Astrocyte (in vitro differentiated cells and primary cell): ENCODE results near the gene KCNN3. TPM values are rescaled to one million over a fixed set of nuclear protein-coding genes. Genes with fewer than 3 reads are reported as not detected.

ENCODE experiments used
- DNase-seq: peaks from one replicate; pipeline ENCODE4 v3.0.0-alpha.2; 2010; ENCODE audit warnings: low read depth
- FAIRE-seq: peaks from 2 replicates; lab custom pipeline; 2011; peaks lifted over from hg19 to GRCh38; lab: Jason Lieb, UNC
- H2AFZ ChIP-seq: 2 replicates; pipeline ENCODE4 v1.6.0; 2012; ENCODE audit warnings: low read depth, low read length, inconsistent platforms
- H3K27ac ChIP-seq: 2 replicates; pipeline ENCODE4 v1.5.1; 2011; ENCODE audit warnings: low read depth, low read length, inconsistent platforms
- H3K27me3 ChIP-seq: 2 replicates; pipeline ENCODE4 v1.6.0; 2011; ENCODE audit warnings: low read length, inconsistent platforms; ENCODE audit not compliant: insufficient read depth
- H3K36me3 ChIP-seq: 2 replicates; pipeline ENCODE4 v1.5.1; 2011; ENCODE audit warnings: low read length, inconsistent platforms; ENCODE audit not compliant: insufficient read depth
- H3K4me1 ChIP-seq: 2 replicates; pipeline ENCODE4 v1.5.1; 2011; ENCODE audit warnings: low read length, inconsistent platforms; ENCODE audit not compliant: insufficient read depth
- H3K4me2 ChIP-seq: 2 replicates; pipeline ENCODE4 v1.6.0; 2012; ENCODE audit warnings: low read length, inconsistent platforms
- H3K4me3 ChIP-seq: 2 replicates; pipeline ENCODE4 v1.5.1; 2011; ENCODE audit warnings: low read depth, mild to moderate bottlenecking, low read length, inconsistent platforms; ENCODE audit not compliant: insufficient read depth
- H3K79me2 ChIP-seq: 2 replicates; pipeline ENCODE4 v1.6.0; 2012; ENCODE audit warnings: mild to moderate bottlenecking, low read length, inconsistent platforms; ENCODE audit not compliant: insufficient read depth
- H3K9ac ChIP-seq: 2 replicates; pipeline ENCODE4 v1.6.0; 2012; ENCODE audit warnings: mild to moderate bottlenecking, low read length, inconsistent platforms
- H3K9me3 ChIP-seq: 2 replicates; pipeline ENCODE4 v1.5.1; 2012; ENCODE audit warnings: low read depth, mild to moderate bottlenecking, low read length, inconsistent platforms; ENCODE audit not compliant: insufficient read depth
- H4K20me1 ChIP-seq: 2 replicates; pipeline ENCODE4 v1.6.0; 2012; ENCODE audit warnings: low read length, inconsistent platforms; ENCODE audit not compliant: insufficient read depth
- H3K27ac Mint-ChIP-seq: one replicate; pipeline ENCODE4 v1.8.0; 2021; ENCODE audit warnings: mild to moderate bottlenecking, mixed read lengths; ENCODE audit not compliant: unreplicated experiment
- H3K27me3 Mint-ChIP-seq: one replicate; pipeline ENCODE4 v1.8.0; 2021; ENCODE audit warnings: low read depth, mixed read lengths; ENCODE audit not compliant: unreplicated experiment
- H3K36me3 Mint-ChIP-seq: one replicate; pipeline ENCODE4 v1.8.0; 2021; ENCODE audit warnings: low read depth, mixed read lengths; ENCODE audit not compliant: unreplicated experiment
- H3K4me1 Mint-ChIP-seq: one replicate; pipeline ENCODE4 v1.8.0; 2021; ENCODE audit warnings: low read depth, mixed read lengths; ENCODE audit not compliant: unreplicated experiment
- H3K4me3 Mint-ChIP-seq: one replicate; pipeline ENCODE4 v1.8.0; 2021; ENCODE audit warnings: mild to moderate bottlenecking, moderate library complexity, mixed read lengths; ENCODE audit not compliant: unreplicated experiment
- H3K9me3 Mint-ChIP-seq: one replicate; pipeline ENCODE4 v1.8.0; 2021; ENCODE audit warnings: mild to moderate bottlenecking, mixed read lengths; ENCODE audit not compliant: unreplicated experiment
- CTCF ChIP-seq: IDR thresholded peaks from 2 replicates; pipeline ENCODE4 v1.5.1; 2011; ENCODE audit warnings: low read depth, mild to moderate bottlenecking, inconsistent platforms, low read length, moderate library complexity; ENCODE audit not compliant: insufficient read depth
- EZH2 ChIP-seq: IDR thresholded peaks from 2 replicates; pipeline ENCODE4 v1.6.1; 2012; ENCODE audit warnings: mild to moderate bottlenecking, low read length, inconsistent platforms; ENCODE audit not compliant: insufficient read depth
- total RNA-seq: library from RNA; stranded (reverse); gene quantifications from 2 replicates; pipeline ENCODE4 v1.2.1, GENCODE V29; 2021

KCNN3 gene
- total RNA-seq, 1 donor from 2014 or later = 0.66 TPM

GRCh38 chr1:154765970-154766369, 104.1 kb downstream of the KCNN3 start:
- Histone ChIP-seq H3K9me3 (no peaks in the 10 kb centered on the region), H3K27ac (no peak overlapping the region), H3K27me3 (peaks cover 12% of the 10 kb centered on the region), H3K79me2 (no peaks in the 10 kb centered on the region), H3K36me3 (no peaks in the 10 kb centered on the region), H3K4me2 (no peak overlapping the region), H3K4me1 (peaks cover 7% of the 10 kb centered on the region), H2AFZ (no peak overlapping the region), H3K4me3 (no peak overlapping the region), H4K20me1 (no peaks in the 10 kb centered on the region), H3K9ac (no peak overlapping the region)
- H3K4me1 Mint-ChIP-seq = peaks cover 7% of the 10 kb centered on the region
- no peak overlapping the region for H3K27ac Mint-ChIP-seq
- TF ChIP-seq EZH2 (no peak), CTCF (peak; percentile 21)
- no peak for FAIRE-seq
- H3K4me3 Mint-ChIP-seq = no peak overlapping the region
- H3K36me3 Mint-ChIP-seq = no peaks in the 10 kb centered on the region
- H3K27me3 Mint-ChIP-seq = peaks cover 13% of the 10 kb centered on the region
- no peak for DNase-seq
- H3K9me3 Mint-ChIP-seq = no peaks in the 10 kb centered on the region

- no peaks in the 10 kb centered on the region for H3K9me3 ChIP-seq
- no peaks in the 10 kb centered on the region for H3K36me3 Mint-ChIP-seq
- no peak overlapping the region for H3K4me2 ChIP-seq
- H3K9me3 Mint-ChIP-seq = no peaks in the 10 kb centered on the region
- DNase-seq = no peak
- H3K9ac ChIP-seq = no peak overlapping the region
- no peak for FAIRE-seq
- no peaks in the 10 kb centered on the region for H3K79me2 ChIP-seq
- H3K27me3 ChIP-seq = peaks cover 17% of the 10 kb centered on the region
- peaks cover 18% of the 10 kb centered on the region for H3K27me3 Mint-ChIP-seq
- H3K27ac Mint-ChIP-seq = no peak overlapping the region
- H3K4me3 Mint-ChIP-seq = no peak overlapping the region
- peaks cover 7% of the 10 kb centered on the region for H3K4me1 Mint-ChIP-seq
- TF ChIP-seq CTCF (no peak), EZH2 (no peak)
- no peaks in the 10 kb centered on the region for H3K36me3 ChIP-seq
- H3K4me1 ChIP-seq = peaks cover 7% of the 10 kb centered on the region
- no peaks in the 10 kb centered on the region for H4K20me1 ChIP-seq
- no peak overlapping the region for H3K27ac ChIP-seq
- no peak overlapping the region for H3K4me3 ChIP-seq
- H2AFZ ChIP-seq = no peak overlapping the region
Measured at GRCh38 chr1:154764773-154765172, 105.3 kb downstream of the KCNN3 start.

- no peaks in the 10 kb centered on the region for H3K9me3 ChIP-seq
- Mint-ChIP-seq H3K36me3 (no peaks in the 10 kb centered on the region), H3K27ac (no peak overlapping the region), H3K4me3 (no peak overlapping the region), H3K4me1 (peaks cover 7% of the 10 kb centered on the region), H3K9me3 (no peaks in the 10 kb centered on the region), H3K27me3 (peaks cover 20% of the 10 kb centered on the region)
- FAIRE-seq (no peak), DNase-seq (no peak)
- H3K27me3 ChIP-seq = peaks cover 17% of the 10 kb centered on the region
- no peaks in the 10 kb centered on the region for H4K20me1 ChIP-seq
- peaks cover 7% of the 10 kb centered on the region for H3K4me1 ChIP-seq
- H3K79me2 ChIP-seq = no peaks in the 10 kb centered on the region
- no peak for TF ChIP-seq CTCF
- no peak for TF ChIP-seq EZH2
- no peaks in the 10 kb centered on the region for H3K36me3 ChIP-seq
- H3K4me2 ChIP-seq = no peak overlapping the region
- no peak overlapping the region for H3K9ac ChIP-seq
- H3K27ac ChIP-seq = no peak overlapping the region
- no peak overlapping the region for H2AFZ ChIP-seq
- no peak overlapping the region for H3K4me3 ChIP-seq
Measured at GRCh38 chr1:154764181-154764580, 105.9 kb downstream of the KCNN3 start.
